A549 (cell line): Measurements from ENCODE around the gene NUP214.

Experiments used
- MAFK ChIP-seq: fragments of 450-650 bp; IDR thresholded peaks from 2 replicates; pipeline ENCODE4 v1.6.1; 2014; ENCODE audit not compliant: partially characterized antibody
- PHF8 ChIP-seq: fragments of 200-600 bp; sonication (generic); IDR thresholded peaks from 2 replicates; pipeline ENCODE4 v1.6.1; 2016; ENCODE audit warnings: low read depth, mild to moderate bottlenecking, antibody characterized with exemption, moderate library complexity, borderline replicate concordance
- POLR2A ChIP-seq: IDR thresholded peaks from 2 replicates; pipeline ENCODE4 v1.6.1; 2012; ENCODE audit warnings: mild to moderate bottlenecking, low read length
- RCOR1 ChIP-seq: fragments of 150-350 bp; IDR thresholded peaks from 2 replicates; pipeline ENCODE4 v1.6.1; 2014; ENCODE audit warnings: antibody characterized with exemption, low read length, low read depth
- RFX5 ChIP-seq: fragments of 450-650 bp; IDR thresholded peaks from 2 replicates; pipeline ENCODE4 v1.7.1; 2014; ENCODE audit warnings: antibody characterized with exemption, mild to moderate bottlenecking, moderate library complexity
- TF ChIP-seq, protein P1 (sequence below): IDR thresholded peaks from 2 replicates; pipeline ENCODE4 v1.6.1; 2012
- TF ChIP-seq, protein P2 (sequence below): fragments of >200 bp; sonication (Bioruptor Twin); formaldehyde crosslinking; IDR thresholded peaks from 3 replicates; pipeline ENCODE4 v1.5.1; 2016

DNA sequence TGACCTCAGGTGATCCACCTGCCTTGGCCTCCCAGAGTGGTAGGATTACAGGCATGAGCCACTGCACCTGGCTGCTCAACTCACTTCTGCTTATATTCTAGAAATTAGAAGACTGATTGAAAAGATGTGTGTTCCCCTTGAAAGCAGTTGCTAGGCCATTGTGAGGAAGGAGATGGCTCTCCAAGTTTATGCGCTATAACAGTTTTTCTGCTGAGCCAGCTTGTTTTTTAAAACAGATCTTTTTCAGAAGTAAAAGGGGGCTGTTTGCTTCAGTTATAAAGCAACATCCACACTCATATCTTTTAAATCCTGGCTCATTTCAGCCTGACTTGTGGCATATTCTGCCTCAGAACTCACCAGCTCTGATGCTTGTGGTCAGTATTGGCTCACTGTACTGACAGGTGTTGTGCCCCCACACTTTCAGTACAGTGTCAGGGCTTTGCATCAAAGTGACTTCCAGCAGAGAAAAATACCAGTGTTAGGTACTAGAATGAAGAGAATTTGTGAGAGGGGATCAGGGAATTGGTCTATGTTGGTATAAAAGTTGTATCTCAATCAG is 49.4 kb downstream of the NUP214 start:
- TF ChIP-seq, protein P1, sequence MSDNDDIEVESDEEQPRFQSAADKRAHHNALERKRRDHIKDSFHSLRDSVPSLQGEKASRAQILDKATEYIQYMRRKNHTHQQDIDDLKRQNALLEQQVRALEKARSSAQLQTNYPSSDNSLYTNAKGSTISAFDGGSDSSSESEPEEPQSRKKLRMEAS = no peak
- no peak for TF ChIP-seq RCOR1
- TF ChIP-seq, protein P2, sequence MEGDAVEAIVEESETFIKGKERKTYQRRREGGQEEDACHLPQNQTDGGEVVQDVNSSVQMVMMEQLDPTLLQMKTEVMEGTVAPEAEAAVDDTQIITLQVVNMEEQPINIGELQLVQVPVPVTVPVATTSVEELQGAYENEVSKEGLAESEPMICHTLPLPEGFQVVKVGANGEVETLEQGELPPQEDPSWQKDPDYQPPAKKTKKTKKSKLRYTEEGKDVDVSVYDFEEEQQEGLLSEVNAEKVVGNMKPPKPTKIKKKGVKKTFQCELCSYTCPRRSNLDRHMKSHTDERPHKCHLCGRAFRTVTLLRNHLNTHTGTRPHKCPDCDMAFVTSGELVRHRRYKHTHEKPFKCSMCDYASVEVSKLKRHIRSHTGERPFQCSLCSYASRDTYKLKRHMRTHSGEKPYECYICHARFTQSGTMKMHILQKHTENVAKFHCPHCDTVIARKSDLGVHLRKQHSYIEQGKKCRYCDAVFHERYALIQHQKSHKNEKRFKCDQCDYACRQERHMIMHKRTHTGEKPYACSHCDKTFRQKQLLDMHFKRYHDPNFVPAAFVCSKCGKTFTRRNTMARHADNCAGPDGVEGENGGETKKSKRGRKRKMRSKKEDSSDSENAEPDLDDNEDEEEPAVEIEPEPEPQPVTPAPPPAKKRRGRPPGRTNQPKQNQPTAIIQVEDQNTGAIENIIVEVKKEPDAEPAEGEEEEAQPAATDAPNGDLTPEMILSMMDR = no peak
- TF ChIP-seq PHF8 = no peak
- TF ChIP-seq POLR2A = no peak
- TF ChIP-seq RFX5 = no peak
- TF ChIP-seq MAFK = peak; percentile 87
